HG03439 (cell line): Measurements from ENCODE around the gene CD48.

Experiments used
- ATAC-seq: cut with Tn5 transposase; IDR thresholded peaks from one replicate; pipeline ENCODE4 v1.9.1; 2021; ENCODE audit warnings: mild to moderate bottlenecking, moderate library complexity; ENCODE audit not compliant: unreplicated experiment

CD48 gene, protein sequence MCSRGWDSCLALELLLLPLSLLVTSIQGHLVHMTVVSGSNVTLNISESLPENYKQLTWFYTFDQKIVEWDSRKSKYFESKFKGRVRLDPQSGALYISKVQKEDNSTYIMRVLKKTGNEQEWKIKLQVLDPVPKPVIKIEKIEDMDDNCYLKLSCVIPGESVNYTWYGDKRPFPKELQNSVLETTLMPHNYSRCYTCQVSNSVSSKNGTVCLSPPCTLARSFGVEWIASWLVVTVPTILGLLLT

GRCh38 chr1:160711602-160712311, at the start of gene CD48:
TSS of gene CD48 (minus strand) at chr1:160711822. CDS start at chr1:160711763, 59 bp downstream.
- ATAC-seq: peak; percentile 36

- no peak for ATAC-seq
Observed at GRCh38 chr1:160761046-160761445, 49.4 kb upstream of the CD48 start.

DNA sequence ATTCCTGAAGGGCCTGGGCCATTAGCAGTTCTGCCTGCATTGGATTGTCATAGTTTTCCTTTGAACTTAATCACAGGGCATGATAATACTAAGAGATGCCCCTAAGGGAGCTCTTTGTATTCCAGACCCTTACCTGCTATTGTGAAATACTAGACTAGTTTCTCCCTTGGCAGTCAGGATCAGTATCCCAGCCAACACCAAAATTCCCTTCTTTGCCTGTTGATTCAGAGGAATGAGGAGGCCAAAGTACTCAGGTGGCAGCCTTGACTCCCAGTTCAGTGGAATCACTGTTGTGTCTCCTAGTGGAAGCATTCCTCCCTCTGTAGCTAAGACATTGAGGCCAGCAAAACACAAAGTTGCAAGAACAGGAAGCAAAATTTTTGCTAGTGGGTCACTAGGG, 48.1 kb upstream of the CD48 start:
- no peak for ATAC-seq

- no peak for ATAC-seq
Observed at GRCh38 chr1:160758521-160758920, 46.9 kb upstream of the CD48 start.

- peak; percentile 17 for ATAC-seq
Observed at GRCh38 chr1:160756849-160757201, 45.2 kb upstream of the CD48 start.

GRCh38 chr1:160755911-160756848, 44.6 kb upstream of the CD48 start:
- ATAC-seq: peak; percentile 35

DNA sequence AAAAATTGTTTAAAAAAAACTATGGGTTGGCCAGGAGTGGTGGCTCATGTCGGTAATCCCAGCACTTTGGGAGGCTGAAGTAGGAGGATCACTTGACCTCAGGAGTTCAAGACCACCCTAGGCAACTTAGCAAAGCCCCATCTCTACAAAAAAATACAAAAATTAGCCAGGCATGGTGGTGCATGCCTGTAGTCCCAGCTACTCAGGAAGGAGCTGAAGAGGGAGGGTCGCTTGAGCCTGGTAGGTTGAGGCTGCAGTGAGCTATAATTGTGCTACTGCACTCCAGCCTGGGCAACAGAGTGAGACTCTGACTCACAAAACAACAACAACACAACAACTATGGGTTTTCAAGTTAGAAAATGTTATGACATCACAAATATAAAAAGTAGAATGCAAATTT, 43.8 kb upstream of the CD48 start:
- no peak for ATAC-seq

DNA sequence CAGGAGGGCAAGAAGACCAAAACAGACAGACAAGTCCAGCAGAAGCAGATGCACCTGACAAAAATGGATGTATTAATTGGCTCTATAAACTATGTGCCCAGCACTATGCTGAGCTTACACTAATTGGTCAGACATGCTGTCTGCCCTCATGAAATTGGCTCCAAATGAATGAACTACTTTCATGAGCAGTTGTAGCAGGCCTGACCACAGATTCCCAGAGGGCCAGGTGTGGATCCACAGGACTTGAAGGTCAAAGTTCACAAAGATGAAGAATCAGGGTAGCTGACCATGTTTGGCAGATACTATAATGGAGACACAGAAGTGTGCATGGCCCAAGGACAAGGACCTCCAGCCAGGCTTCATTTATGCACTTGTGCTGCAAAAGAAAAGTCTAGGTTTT, 42.0 kb upstream of the CD48 start:
- ATAC-seq: no peak

- no peak for ATAC-seq
Observed at GRCh38 chr1:160752924-160753323, 41.3 kb upstream of the CD48 start.

GRCh38 chr1:160752406-160752805, 40.8 kb upstream of the CD48 start:
- ATAC-seq: no peak

DNA sequence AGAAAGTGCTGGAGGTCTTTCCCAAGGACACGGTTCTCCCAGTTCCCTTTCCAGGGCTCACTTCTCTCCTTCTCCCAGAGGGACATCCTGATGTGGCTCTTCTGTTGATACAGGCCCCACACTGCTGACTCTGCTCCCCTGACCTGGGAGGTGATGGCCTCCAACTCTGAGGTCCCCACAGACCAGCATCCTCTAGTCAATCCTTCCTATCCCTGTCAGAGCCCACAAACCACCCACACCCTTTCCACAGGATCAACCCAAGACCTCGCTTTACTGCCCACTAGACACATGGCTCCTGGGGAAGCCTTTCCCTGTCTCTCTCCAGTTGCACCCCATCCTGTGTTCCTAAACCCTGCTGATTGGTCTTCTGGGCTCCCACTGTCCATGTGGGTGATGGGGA, 39.0 kb upstream of the CD48 start:
- no peak for ATAC-seq

GRCh38 chr1:160748878-160749269, 37.3 kb upstream of the CD48 start:
- ATAC-seq: no peak

GRCh38 chr1:160748181-160748877, 36.7 kb upstream of the CD48 start:
- no peak for ATAC-seq

- no peak for ATAC-seq
Observed at GRCh38 chr1:160747717-160748116, 36.1 kb upstream of the CD48 start.

GRCh38 chr1:160746836-160747500, 35.3 kb upstream of the CD48 start:
- ATAC-seq: no peak

DNA sequence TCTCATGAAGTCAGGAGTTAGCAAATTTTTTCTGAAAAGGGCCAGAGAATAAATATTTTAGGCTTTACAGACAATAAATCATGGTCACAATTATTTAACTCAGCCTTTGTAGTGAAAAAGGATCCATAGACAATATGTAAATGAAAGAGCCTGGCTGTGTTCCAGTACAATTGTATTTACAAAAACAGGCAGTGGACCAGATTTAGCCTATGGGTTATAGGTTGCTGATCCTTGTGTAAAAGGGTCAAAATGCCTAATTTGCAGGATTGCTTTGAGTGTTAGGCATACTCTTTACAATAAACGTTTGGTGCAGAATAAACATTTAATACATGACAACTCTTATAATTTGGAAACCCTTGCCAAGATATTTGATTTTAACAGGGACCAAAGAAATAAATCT, 33.9 kb upstream of the CD48 start:
- no peak for ATAC-seq

DNA sequence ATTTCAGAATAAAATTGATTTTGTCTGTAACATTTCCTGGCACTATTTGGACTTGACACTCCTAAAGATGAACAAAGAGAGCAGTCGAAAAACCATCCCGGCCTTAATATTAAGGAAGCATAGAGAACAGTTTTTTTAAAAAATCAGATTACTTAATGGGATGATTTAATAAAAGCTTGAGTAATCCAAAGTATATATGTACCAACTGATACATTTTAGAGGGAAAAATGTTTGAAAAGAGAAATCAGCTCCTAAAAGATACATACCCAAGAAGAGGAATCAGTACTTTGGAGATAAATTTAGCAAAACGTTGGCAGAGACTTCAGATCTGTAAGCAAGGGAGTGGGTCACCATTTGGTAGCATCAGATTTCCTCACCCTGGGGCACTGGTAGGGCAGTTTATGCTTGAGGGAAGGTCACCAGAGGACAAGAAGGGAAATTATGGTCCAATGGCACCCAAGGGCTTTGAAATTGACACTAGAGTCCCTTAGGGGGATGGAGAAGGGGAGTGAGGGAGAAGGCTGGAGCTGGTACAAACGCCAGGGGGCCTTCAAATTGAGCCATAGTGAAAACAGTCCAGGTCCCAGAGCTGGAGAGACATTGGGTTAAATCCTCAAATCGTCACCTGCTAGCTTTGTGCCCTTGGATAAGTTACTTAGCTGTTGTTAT, 33.4 kb upstream of the CD48 start:
- ATAC-seq: no peak

DNA sequence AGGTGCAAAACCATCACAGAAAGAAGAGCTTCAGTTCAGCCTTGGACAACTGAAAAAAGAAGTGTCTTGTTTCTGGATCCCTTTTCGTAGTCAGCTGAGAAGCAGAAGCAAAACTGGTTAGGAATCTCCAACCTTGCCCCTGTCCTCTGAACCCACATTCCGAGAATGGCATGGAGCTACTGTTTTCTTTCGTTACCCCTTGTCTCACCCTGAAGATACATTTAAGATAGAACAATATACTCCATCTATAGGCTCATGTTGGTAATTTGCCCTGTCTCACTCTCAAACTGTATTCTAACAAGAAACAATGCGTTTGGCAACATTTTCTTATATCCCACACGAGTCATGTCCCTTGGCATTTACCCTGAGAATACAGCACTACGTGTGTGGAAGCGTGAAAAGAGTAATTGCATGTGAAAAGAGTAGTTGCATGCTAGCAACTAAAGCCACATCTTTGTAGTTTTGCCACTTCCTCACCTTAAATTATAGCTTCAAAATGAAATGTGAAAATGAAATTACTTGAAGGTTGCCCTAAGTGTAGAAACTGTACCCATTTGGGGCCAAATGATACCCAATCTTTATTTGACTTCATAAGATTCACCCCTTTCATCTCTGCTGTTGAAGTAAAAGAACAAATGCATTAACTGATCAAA, 32.7 kb upstream of the CD48 start:
- ATAC-seq: no peak

DNA sequence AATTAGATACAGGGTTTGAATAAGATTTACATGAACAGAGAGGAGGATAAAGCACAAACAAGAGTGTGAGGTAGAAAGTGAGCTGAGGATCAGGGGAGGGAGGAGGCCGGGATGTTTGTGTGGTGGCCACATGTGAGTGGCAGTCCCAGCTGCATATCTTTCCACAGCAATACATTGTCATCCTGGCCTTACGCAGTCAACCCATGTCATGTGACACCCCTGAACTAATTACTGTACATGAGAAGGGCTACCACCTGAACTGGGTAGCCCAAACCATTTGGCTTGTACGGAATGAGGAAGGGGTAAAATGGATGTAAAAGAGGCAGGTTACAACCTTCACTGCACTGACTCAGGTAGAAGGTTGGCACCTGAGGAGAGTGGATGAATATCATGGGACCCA, 31.6 kb upstream of the CD48 start:
- ATAC-seq: no peak
